Gastrocnemius medialis (tissue), 4 donors: ENCODE data around the gene ITGA3. TPM values are rescaled to one million over a fixed set of nuclear protein-coding genes. Genes with fewer than 3 reads are reported as not detected.

ENCODE experiments used
- ATAC-seq, 2 donors: fragments of 150-250 bp; one replicate each; pipeline ENCODE4 v1.9.1; 2016
- DNase-seq, 2 donors: peaks; one replicate each; pipeline ENCODE4 v3.0.0-alpha.2; 2019
- H3K27ac ChIP-seq, 4 donors: fragments of 200-600 bp; sonication (generic); 1 replicate in 1 of 4; 2 replicates in 3 of 4; pipeline ENCODE4 v1.5.1; 2016 to 2018; ENCODE audit warnings: mild to moderate bottlenecking in 2 of 4, moderate library complexity in 1 of 4
- H3K27me3 ChIP-seq, 3 donors: fragments of 200-600 bp; sonication (generic) in 2 of 3; 1 replicate in 1 of 3; 2 replicates in 2 of 3; pipeline versions ENCODE4 v1.5.1 to v1.6.0; 2016 to 2019; ENCODE audit warnings: mild to moderate bottlenecking in 1 of 3, moderate library complexity in 1 of 3
- H3K36me3 ChIP-seq, 2 donors: fragments of 200-600 bp; sonication (generic) in 1 of 2; one replicate each; pipeline ENCODE4 v1.5.1; 2017 to 2018
- H3K4me1 ChIP-seq, 2 donors: fragments of 200-600 bp; sonication (generic) in 1 of 2; one replicate each; pipeline ENCODE4 v1.5.1; 2016 to 2017; ENCODE audit warnings: mild to moderate bottlenecking in 2 of 2
- H3K4me3 ChIP-seq, 4 donors: fragments of 200-600 bp; sonication (generic) in 3 of 4; 1 replicate in 1 of 4; 2 replicates in 3 of 4; pipeline ENCODE4 v1.5.1; 2016 to 2019; ENCODE audit warnings: mild to moderate bottlenecking in 2 of 4
- H3K9me3 ChIP-seq, 3 donors: fragments of 200-600 bp; sonication (generic) in 2 of 3; 1 replicate in 1 of 3; 2 replicates in 2 of 3; pipeline ENCODE4 v1.5.1; 2016 to 2019
- CTCF ChIP-seq, 5 experiments: fragments of 450-650 bp in 3 of 5; fragments of 200-600 bp in 2 of 5; sonication (generic) in 2 of 5; IDR thresholded peaks in 4 of 5; conservative IDR thresholded peaks in 1 of 5; 1 replicate in 4 of 5; 2 replicates in 1 of 5; pipeline ENCODE4 v1.5.1; 2016 to 2019; ENCODE audit warnings: antibody characterized with exemption in 5 of 5, mild to moderate bottlenecking in 3 of 5, moderate library complexity in 3 of 5
- POLR2A ChIP-seq, 2 donors: fragments of 450-650 bp; IDR thresholded peaks; one replicate each; pipeline ENCODE4 v1.6.1; 2017; ENCODE audit warnings: antibody characterized with exemption in 2 of 2, mild to moderate bottlenecking in 2 of 2, moderate library complexity in 2 of 2
- in situ Hi-C, 4 donors: fragments of 200-750 bp; cut with MboI; loops; one replicate each; pipeline versions ENCODE4 v1.15.0 to v1.8.0; 2017; ENCODE audit warnings: low sequenced_read_pairs in 4 of 4
- intact Hi-C: fragments of 100-400 bp; cut with DNase I; formaldehyde crosslinking; loops from one replicate; pipeline ENCODE4 v1.15.1; 2023; ENCODE audit warnings: low total_unique reads
- total RNA-seq, 4 donors: library from RNA; depleted of rRNA; stranded (reverse); fragments of >200 nt; gene quantifications; one replicate each; pipeline versions ENCODE4 v1.1.0 to v1.2.3, GENCODE V29; 2016

The ITGA3 gene
- total RNA-seq, 4 donors from 2014 or later, result 5.1 to 25.9 (median 18.4) TPM

GRCh38 chr17:50101346-50102163 lies 45.6 kb downstream of the ITGA3 start:
- peak; percentile 12 to 32 for ATAC-seq
- peaks cover 70 to 79% of the 10 kb centered on the region in 2 donors for H3K4me1 ChIP-seq
- no peaks in the 10 kb centered on the region for H3K27me3 ChIP-seq
- peak in 1 of 2 donors; percentile 55 for DNase-seq
- peak overlapping the region; percentile 96 to 99 (median 98) for H3K27ac ChIP-seq
- in situ Hi-C loops (no loop called here), intact Hi-C loops (no loop called here)
- peaks cover 0 to 4% of the 10 kb centered on the region in 2 donors for H3K36me3 ChIP-seq
- no peak for TF ChIP-seq POLR2A (IDR thresholded peaks at IDR 0.05)
- TF ChIP-seq CTCF (IDR thresholded peaks at IDR 0.05 in 4 of 5, conservative IDR thresholded peaks at IDR 0.05 in 1 of 5), result peak in 1 of 5 experiments; percentile 15
- H3K4me3 ChIP-seq, result peak overlapping the region in 3 of 4 donors; percentile 25 to 38 (median 35)
- no peaks in the 10 kb centered on the region for H3K9me3 ChIP-seq

- in situ Hi-C loops (no loop called here), intact Hi-C loops (no loop called here)
- ATAC-seq, result peak; percentile 41 to 63
- H3K4me3 ChIP-seq, result peak overlapping the region in 3 of 4 donors; percentile 25 to 38 (median 35)
- peaks cover 0 to 9% of the 10 kb centered on the region in 2 donors for H3K36me3 ChIP-seq
- peaks cover 62 to 71% of the 10 kb centered on the region in 2 donors for H3K4me1 ChIP-seq
- H3K27me3 ChIP-seq, result no peaks in the 10 kb centered on the region
- no peaks in the 10 kb centered on the region for H3K9me3 ChIP-seq
- peak overlapping the region; percentile 96 to 99 (median 98) for H3K27ac ChIP-seq
- peak; percentile 50 to 65 for TF ChIP-seq POLR2A (IDR thresholded peaks at IDR 0.05)
- TF ChIP-seq CTCF (IDR thresholded peaks at IDR 0.05 in 4 of 5, conservative IDR thresholded peaks at IDR 0.05 in 1 of 5), result no peak
- peak; percentile 78 to 93 for DNase-seq
Measured at GRCh38 chr17:50102164-50102991, 46.5 kb downstream of the ITGA3 start.

- in situ Hi-C loops, result no loop called here
- Histone ChIP-seq H3K9me3 (no peaks in the 10 kb centered on the region), H3K4me1 (peaks cover 53 to 62% of the 10 kb centered on the region in 2 donors), H3K27ac (peak overlapping the region; percentile 96 to 99 (median 98)), H3K36me3 (peaks cover 0 to 16% of the 10 kb centered on the region in 2 donors), H3K27me3 (no peaks in the 10 kb centered on the region), H3K4me3 (no peak overlapping the region)
- TF ChIP-seq CTCF (IDR thresholded peaks at IDR 0.05 in 4 of 5, conservative IDR thresholded peaks at IDR 0.05 in 1 of 5) (no peak), POLR2A (IDR thresholded peaks at IDR 0.05) (no peak)
- DNase-seq (no peak), ATAC-seq (no peak)
- intact Hi-C loops, result no loop called here
Measured at GRCh38 chr17:50103252-50103651, 47.3 kb downstream of the ITGA3 start.

GRCh38 chr17:50103941-50104340 lies 48.0 kb downstream of the ITGA3 start:
- Histone ChIP-seq H3K4me3 (no peak overlapping the region), H3K36me3 (peaks cover 0 to 23% of the 10 kb centered on the region in 2 donors), H3K4me1 (peaks cover 46 to 55% of the 10 kb centered on the region in 2 donors), H3K27ac (peak overlapping the region; percentile 96 to 99 (median 98)), H3K9me3 (no peaks in the 10 kb centered on the region), H3K27me3 (no peaks in the 10 kb centered on the region)
- TF ChIP-seq CTCF (IDR thresholded peaks at IDR 0.05 in 4 of 5, conservative IDR thresholded peaks at IDR 0.05 in 1 of 5) (no peak), POLR2A (IDR thresholded peaks at IDR 0.05) (no peak)
- ATAC-seq (no peak), DNase-seq (no peak)
- intact Hi-C loops (no loop called here), in situ Hi-C loops (no loop called here)
